ENCODE data around the gene ZNF362.

Gene ZNF362

GRCh38 chr1:33319949-33320618 lies 63.8 kb downstream of the ZNF362 start:
- ATAC-seq (ENCODE audit: low read depth): no peak

GRCh38 chr1:33320619-33321165 lies 64.4 kb downstream of the ZNF362 start, which contains the start of gene A3GALT2:
Gene A3GALT2 (minus strand): TSS chr1:33321098. CDS start chr1:33321098, 0 bp downstream.
- H3K36me3 Mint-ChIP-seq: peaks cover 5% of the 10 kb centered on the region
- no peaks in the 10 kb centered on the region for H3K4me1 Mint-ChIP-seq
- H3K27me3 Mint-ChIP-seq: peaks cover 13% of the 10 kb centered on the region
- H3K27ac Mint-ChIP-seq: no peak within 1 kb of the TSS
- H3K9me3 Mint-ChIP-seq: no peaks in the 10 kb centered on the region
- no peak within 1 kb of the TSS for H3K4me3 Mint-ChIP-seq
- no peak for DNase-seq (ENCODE audit: low spot score in 2 of 2)
- no peak for ATAC-seq (ENCODE audit: low read depth)

More at GRCh38 chr1:33319949-33320618, 63.8 kb downstream of the ZNF362 start:
- Mint-ChIP-seq H3K27ac (no peak overlapping the region), H3K27me3 (peaks cover 15% of the 10 kb centered on the region), H3K36me3 (peaks cover 2% of the 10 kb centered on the region), H3K4me1 (no peaks in the 10 kb centered on the region), H3K9me3 (no peaks in the 10 kb centered on the region), H3K4me3 (no peak overlapping the region)
- DNase-seq (ENCODE audit: low spot score in 2 of 2): no peak

GRCh38 chr1:33321178-33321577 lies 64.9 kb downstream of the ZNF362 start:
- no peak for ATAC-seq (ENCODE audit: low read depth)
- Mint-ChIP-seq H3K4me3 (no peak overlapping the region), H3K4me1 (no peaks in the 10 kb centered on the region), H3K27ac (no peak overlapping the region), H3K9me3 (no peaks in the 10 kb centered on the region), H3K27me3 (peaks cover 11% of the 10 kb centered on the region), H3K36me3 (peaks cover 9% of the 10 kb centered on the region)
- no peak for DNase-seq (ENCODE audit: low spot score in 2 of 2)

GRCh38 chr1:33322109-33322508 lies 65.8 kb downstream of the ZNF362 start:
- ATAC-seq (ENCODE audit: low read depth) (no peak), DNase-seq (ENCODE audit: low spot score in 2 of 2) (no peak)
- H3K4me3 Mint-ChIP-seq: no peak overlapping the region
- H3K27ac Mint-ChIP-seq: no peak overlapping the region
- H3K4me1 Mint-ChIP-seq: no peaks in the 10 kb centered on the region
- H3K9me3 Mint-ChIP-seq: no peaks in the 10 kb centered on the region
- H3K27me3 Mint-ChIP-seq: peaks cover 7% of the 10 kb centered on the region
- peaks cover 11% of the 10 kb centered on the region for H3K36me3 Mint-ChIP-seq

- H3K9me3 Mint-ChIP-seq: no peaks in the 10 kb centered on the region
- peaks cover 11% of the 10 kb centered on the region for H3K36me3 Mint-ChIP-seq
- DNase-seq (ENCODE audit: low spot score in 2 of 2): no peak
- peaks cover 7% of the 10 kb centered on the region for H3K27me3 Mint-ChIP-seq
- H3K27ac Mint-ChIP-seq: no peak overlapping the region
- ATAC-seq (ENCODE audit: low read depth): no peak
- no peak overlapping the region for H3K4me3 Mint-ChIP-seq
- H3K4me1 Mint-ChIP-seq: no peaks in the 10 kb centered on the region
These were observed 66.7 kb downstream of the ZNF362 start for GRCh38 chr1:33322870-33323585.

DNA sequence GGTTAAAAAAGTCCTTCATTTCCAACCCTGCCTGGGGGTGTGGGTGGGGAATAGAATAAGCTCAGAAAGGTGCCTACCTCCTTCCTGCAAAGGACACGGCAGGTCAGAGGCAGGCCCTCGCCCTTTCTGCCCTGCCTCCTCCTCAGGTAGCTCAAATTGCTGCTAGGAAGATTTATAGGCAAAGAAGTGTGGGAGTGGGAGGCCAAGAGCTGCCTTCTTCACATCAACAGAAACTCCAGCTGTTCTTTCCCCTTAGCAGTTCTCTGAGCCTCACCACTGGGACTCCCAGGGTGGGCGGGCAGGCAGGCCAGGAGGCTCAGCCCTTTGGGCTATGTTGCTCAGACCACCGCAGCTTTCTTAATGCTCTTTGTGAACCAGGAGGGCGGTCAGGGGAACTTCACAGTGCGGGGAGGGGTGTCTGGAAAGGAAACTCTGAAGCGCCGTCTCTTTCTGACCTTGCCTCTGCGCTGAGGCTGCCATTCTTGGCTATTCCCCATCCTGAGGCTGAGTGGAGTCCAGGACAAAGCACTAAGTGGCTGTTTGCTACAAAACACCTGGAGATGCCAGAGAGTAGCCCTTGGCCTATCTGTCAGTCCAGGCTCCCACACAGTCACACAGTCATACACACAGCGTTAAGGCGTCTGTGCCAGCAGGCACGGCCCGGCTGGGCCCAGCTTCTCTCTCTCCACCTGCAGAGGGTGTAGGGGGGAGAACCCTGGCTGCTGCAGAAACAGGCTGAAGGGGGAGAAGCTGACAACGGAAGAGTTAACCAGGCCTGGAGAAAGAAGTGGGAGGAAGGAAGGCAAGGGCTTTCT lies 67.6 kb downstream of the ZNF362 start:
- Mint-ChIP-seq H3K4me3 (no peak overlapping the region), H3K27ac (no peak overlapping the region), H3K4me1 (no peaks in the 10 kb centered on the region), H3K27me3 (peaks cover 3% of the 10 kb centered on the region), H3K36me3 (peaks cover 17% of the 10 kb centered on the region), H3K9me3 (no peaks in the 10 kb centered on the region)
- DNase-seq (ENCODE audit: low spot score in 2 of 2) (no peak), ATAC-seq (ENCODE audit: low read depth) (no peak)

DNA sequence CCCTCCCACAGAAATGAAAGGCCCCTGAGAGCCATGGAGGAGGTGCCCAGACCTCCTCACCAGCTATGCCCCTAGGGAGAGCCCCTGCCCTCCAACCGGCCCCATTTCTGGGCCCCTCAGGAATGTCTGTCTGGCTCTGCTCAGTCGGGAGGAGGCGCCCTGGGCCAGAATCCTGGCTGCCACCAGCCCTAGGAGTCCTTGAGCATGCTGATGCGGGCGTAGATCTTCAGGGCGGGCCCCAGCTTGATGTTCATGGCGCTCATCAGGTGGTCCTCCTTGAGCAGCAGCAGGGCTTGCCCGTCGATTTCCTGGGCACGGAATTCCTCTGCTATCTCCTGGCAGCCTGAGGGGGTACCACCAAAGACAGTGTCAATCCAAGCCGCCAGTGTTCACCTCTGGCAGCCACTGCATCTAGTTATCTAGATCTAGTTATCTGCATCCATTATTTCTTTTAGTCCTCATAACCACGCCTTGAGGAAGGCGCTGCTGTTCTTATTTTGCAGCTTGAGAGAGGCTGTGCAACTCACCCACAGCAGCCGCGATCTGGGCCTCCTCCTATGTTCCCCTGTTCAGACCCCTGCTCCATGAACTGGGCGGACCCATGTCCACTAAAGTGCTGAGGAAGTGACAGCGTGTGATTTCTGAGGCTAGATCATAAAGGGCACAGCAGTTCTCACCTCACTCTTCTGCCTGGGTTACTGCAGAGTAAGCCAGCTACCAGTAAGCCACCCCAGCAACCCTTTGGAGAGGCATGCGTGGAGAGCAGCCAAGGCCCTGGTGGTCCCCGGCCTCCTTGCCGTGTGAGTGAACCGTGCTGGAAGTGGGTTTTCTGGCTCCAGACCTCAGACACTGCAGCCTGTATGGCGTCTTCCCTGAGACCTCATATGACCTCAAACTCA lies 68.6 kb downstream of the ZNF362 start:
- ATAC-seq (ENCODE audit: low read depth) (no peak), DNase-seq (ENCODE audit: low spot score in 2 of 2) (no peak)
- Mint-ChIP-seq H3K4me1 (no peaks in the 10 kb centered on the region), H3K27me3 (no peaks in the 10 kb centered on the region), H3K27ac (no peak overlapping the region), H3K36me3 (peaks cover 27% of the 10 kb centered on the region), H3K4me3 (no peak overlapping the region), H3K9me3 (no peaks in the 10 kb centered on the region)

DNA sequence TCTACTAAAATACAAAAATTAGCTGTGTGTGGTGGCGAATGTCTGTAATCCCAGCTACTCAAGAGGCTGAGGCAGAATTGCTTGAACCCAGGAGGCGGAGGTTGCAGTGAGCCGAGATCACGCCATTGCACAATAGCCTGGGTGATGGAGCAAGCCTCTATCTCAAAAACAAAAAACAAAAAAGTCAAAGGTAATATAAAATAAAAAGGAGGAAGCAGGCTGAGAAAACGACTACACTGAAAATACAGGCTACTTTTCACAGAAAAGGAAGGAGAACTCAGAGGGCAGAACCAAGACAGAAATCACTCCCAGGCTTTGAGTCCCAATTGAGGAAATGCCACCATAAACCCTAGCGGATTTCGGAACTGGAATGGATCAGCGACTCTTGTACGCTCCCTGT lies 70.5 kb downstream of the ZNF362 start:
- ATAC-seq (ENCODE audit: low read depth) (no peak), DNase-seq (ENCODE audit: low spot score in 2 of 2) (no peak)
- H3K36me3 Mint-ChIP-seq: peaks cover 31% of the 10 kb centered on the region
- no peak overlapping the region for H3K27ac Mint-ChIP-seq
- no peaks in the 10 kb centered on the region for H3K4me1 Mint-ChIP-seq
- no peaks in the 10 kb centered on the region for H3K9me3 Mint-ChIP-seq
- H3K4me3 Mint-ChIP-seq: no peak overlapping the region
- H3K27me3 Mint-ChIP-seq: no peaks in the 10 kb centered on the region

GRCh38 chr1:33327587-33328325 lies 71.5 kb downstream of the ZNF362 start:
- Mint-ChIP-seq H3K9me3 (no peaks in the 10 kb centered on the region), H3K36me3 (peaks cover 37% of the 10 kb centered on the region), H3K27me3 (no peaks in the 10 kb centered on the region), H3K27ac (no peak overlapping the region), H3K4me1 (no peaks in the 10 kb centered on the region), H3K4me3 (no peak overlapping the region)
- DNase-seq (ENCODE audit: low spot score in 2 of 2): no peak
- no peak for ATAC-seq (ENCODE audit: low read depth)

GRCh38 chr1:33328817-33329216 lies 72.5 kb downstream of the ZNF362 start:
- Mint-ChIP-seq H3K27ac (peak overlapping the region; percentile 38), H3K9me3 (no peaks in the 10 kb centered on the region), H3K4me3 (no peak overlapping the region), H3K27me3 (no peaks in the 10 kb centered on the region), H3K4me1 (no peaks in the 10 kb centered on the region), H3K36me3 (peaks cover 41% of the 10 kb centered on the region)
- ATAC-seq (ENCODE audit: low read depth) (no peak), DNase-seq (ENCODE audit: low spot score in 2 of 2) (no peak)

GRCh38 chr1:33329600-33330305 lies 73.5 kb downstream of the ZNF362 start:
- DNase-seq (ENCODE audit: low spot score in 2 of 2) (no peak), ATAC-seq (ENCODE audit: low read depth) (no peak)
- no peaks in the 10 kb centered on the region for H3K27me3 Mint-ChIP-seq
- H3K9me3 Mint-ChIP-seq: no peaks in the 10 kb centered on the region
- H3K27ac Mint-ChIP-seq: peak overlapping the region; percentile 38
- H3K36me3 Mint-ChIP-seq: peaks cover 41% of the 10 kb centered on the region
- no peaks in the 10 kb centered on the region for H3K4me1 Mint-ChIP-seq
- H3K4me3 Mint-ChIP-seq: no peak overlapping the region

DNA sequence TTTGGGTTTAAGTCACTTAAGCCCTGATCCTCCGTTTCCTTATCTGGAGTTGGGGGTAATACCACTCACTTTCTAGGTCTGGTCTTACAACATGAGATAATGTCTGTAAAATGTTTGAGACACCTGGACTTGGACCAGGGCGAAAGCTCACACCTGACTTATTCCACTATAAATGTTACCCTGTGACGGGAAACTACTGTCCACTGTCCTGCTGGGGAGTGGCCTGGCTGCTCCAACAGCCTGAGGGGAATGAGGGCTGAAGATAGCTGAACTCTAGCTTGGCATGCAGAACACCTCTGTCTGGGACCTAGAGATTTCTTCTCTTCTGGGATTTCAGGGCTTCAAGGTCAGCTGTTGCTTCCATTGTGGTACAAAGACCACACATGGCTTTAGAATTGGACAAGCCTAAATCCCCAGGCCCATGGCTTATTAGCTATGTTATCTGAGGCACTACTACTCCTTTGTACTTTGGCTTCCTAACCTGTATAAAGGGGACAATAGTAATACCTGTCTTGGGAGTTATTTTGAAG lies 74.1 kb downstream of the ZNF362 start:
- no peak overlapping the region for H3K27ac Mint-ChIP-seq
- DNase-seq (ENCODE audit: low spot score in 2 of 2) (no peak), ATAC-seq (ENCODE audit: low read depth) (no peak)
- H3K27me3 Mint-ChIP-seq: no peaks in the 10 kb centered on the region
- H3K4me3 Mint-ChIP-seq: no peak overlapping the region
- H3K9me3 Mint-ChIP-seq: no peaks in the 10 kb centered on the region
- H3K36me3 Mint-ChIP-seq: peaks cover 38% of the 10 kb centered on the region
- H3K4me1 Mint-ChIP-seq: peaks cover 3% of the 10 kb centered on the region
